HG03196 (cell line): Measurements from ENCODE around the gene SHOC2.

Experiments
- ATAC-seq: cut with Tn5 transposase; IDR thresholded peaks from one replicate; pipeline ENCODE4 v1.9.1; 2021; ENCODE audit not compliant: unreplicated experiment

Gene SHOC2

GRCh38 chr10:110979611-110980010, 60.2 kb downstream of the SHOC2 start:
- ATAC-seq, result no peak

GRCh38 chr10:110980807-110981206, 61.4 kb downstream of the SHOC2 start:
- ATAC-seq, result no peak

GRCh38 chr10:110983466-110983865, 64.1 kb downstream of the SHOC2 start:
- ATAC-seq, result no peak

- ATAC-seq, result no peak
Observed at GRCh38 chr10:110985497-110986275, 66.3 kb downstream of the SHOC2 start.

GRCh38 chr10:110989016-110989415, 69.6 kb downstream of the SHOC2 start:
- no peak for ATAC-seq

GRCh38 chr10:110992006-110992800, 72.8 kb downstream of the SHOC2 start:
- ATAC-seq, result no peak

- ATAC-seq, result no peak
Observed at GRCh38 chr10:110993024-110993693, 73.8 kb downstream of the SHOC2 start.

GRCh38 chr10:110994406-110995086, 75.1 kb downstream of the SHOC2 start:
- ATAC-seq, result no peak

GRCh38 chr10:110995301-110995700, 75.9 kb downstream of the SHOC2 start:
- ATAC-seq, result no peak

GRCh38 chr10:110996256-110996655, 76.9 kb downstream of the SHOC2 start:
- no peak for ATAC-seq

- ATAC-seq, result no peak
Observed at GRCh38 chr10:111004016-111004415, 84.6 kb downstream of the SHOC2 start.

- ATAC-seq, result no peak
Observed at GRCh38 chr10:111007486-111007885, 88.1 kb downstream of the SHOC2 start.

- ATAC-seq, result no peak
Observed at GRCh38 chr10:111015181-111015580, 95.8 kb downstream of the SHOC2 start.

- no peak for ATAC-seq
Observed at GRCh38 chr10:111017098-111017497, 97.7 kb downstream of the SHOC2 start.

- ATAC-seq, result no peak
Observed at GRCh38 chr10:111018021-111018420, 98.6 kb downstream of the SHOC2 start.

GRCh38 chr10:111023060-111023459, 103.7 kb downstream of the SHOC2 start:
- no peak for ATAC-seq

- peak; percentile 72 for ATAC-seq
Observed at GRCh38 chr10:111030042-111030750, 110.8 kb downstream of the SHOC2 start.

- no peak for ATAC-seq
Observed at GRCh38 chr10:111034598-111035310, 115.3 kb downstream of the SHOC2 start.

GRCh38 chr10:111035542-111035941, 116.1 kb downstream of the SHOC2 start:
- no peak for ATAC-seq

- no peak for ATAC-seq
Observed at GRCh38 chr10:111037858-111038257, 118.5 kb downstream of the SHOC2 start.
